H9 (cell line): Measurements from ENCODE around the gene KRTAP4-12. TPM values are rescaled to one million over a fixed set of nuclear protein-coding genes. Genes with fewer than 3 reads are reported as not detected.

Experiments
- DNase-seq: peaks from one replicate; pipeline ENCODE4 v3.0.0-alpha.2; 2017
- H2AFZ ChIP-seq: one replicate; pipeline ENCODE4 v1.6.1; 2013; ENCODE audit warnings: mild to moderate bottlenecking, low read length, control low read depth, moderate library complexity
- H2AK5ac ChIP-seq: 2 replicates; pipeline ENCODE4 v1.6.1; 2013; ENCODE audit warnings: low read length, control low read depth, mixed read lengths; ENCODE audit not compliant: insufficient read length
- H2BK120ac ChIP-seq: one replicate; pipeline ENCODE4 v1.6.1; 2013; ENCODE audit warnings: low read depth, mild to moderate bottlenecking, low read length, control low read depth, inconsistent platforms; ENCODE audit not compliant: poor library complexity, severe bottlenecking
- H2BK12ac ChIP-seq: 2 replicates; pipeline ENCODE4 v1.6.1; 2013; ENCODE audit warnings: low read length, control low read depth, mixed read lengths, low read depth; ENCODE audit not compliant: insufficient read length
- H2BK15ac ChIP-seq: 2 replicates; pipeline ENCODE4 v1.6.1; 2013; ENCODE audit warnings: low read depth, low read length, control low read depth
- H2BK20ac ChIP-seq: one replicate; pipeline ENCODE4 v1.6.1; 2013; ENCODE audit warnings: low read depth, mild to moderate bottlenecking, low read length, control low read depth, inconsistent platforms; ENCODE audit not compliant: poor library complexity, severe bottlenecking
- H2BK5ac ChIP-seq: 2 replicates; pipeline ENCODE4 v1.6.1; 2013; ENCODE audit warnings: low read length, control low read depth, mixed read lengths; ENCODE audit not compliant: insufficient read length
- H3K14ac ChIP-seq: 2 replicates; pipeline ENCODE4 v1.6.1; 2013; ENCODE audit warnings: low read length, control low read depth; ENCODE audit not compliant: insufficient read depth
- H3K18ac ChIP-seq: 2 replicates; pipeline ENCODE4 v1.6.1; 2013; ENCODE audit warnings: low read depth, mild to moderate bottlenecking, mixed read lengths, low read length, control low read depth; ENCODE audit not compliant: insufficient read length
- H3K23ac ChIP-seq: 2 replicates; pipeline ENCODE4 v1.6.1; 2013; ENCODE audit warnings: low read length, control low read depth, mixed read lengths, low read depth; ENCODE audit not compliant: insufficient read length
- H3K23me2 ChIP-seq: 2 replicates; pipeline ENCODE4 v1.6.1; 2013; ENCODE audit warnings: low read depth, mild to moderate bottlenecking, mixed read lengths, low read length, control low read depth; ENCODE audit not compliant: insufficient read length, poor library complexity, severe bottlenecking
- H3K27ac ChIP-seq: 2 replicates; pipeline ENCODE4 v1.5.1; 2013; ENCODE audit warnings: low read length, control low read depth, mixed read lengths, low read depth; ENCODE audit not compliant: insufficient read length
- H3K27me3 ChIP-seq: 2 replicates; pipeline ENCODE4 v1.6.1; 2013; ENCODE audit warnings: low read length, control low read depth, inconsistent platforms; ENCODE audit not compliant: insufficient read depth
- H3K4ac ChIP-seq: 2 replicates; pipeline ENCODE4 v1.6.1; 2013; ENCODE audit warnings: low read depth, mild to moderate bottlenecking, control low read depth, inconsistent platforms, low read length, moderate library complexity
- H3K4me1 ChIP-seq: 2 replicates; pipeline ENCODE4 v1.6.1; 2013; ENCODE audit warnings: low read length, control low read depth, inconsistent platforms; ENCODE audit not compliant: insufficient read depth
- H3K4me2 ChIP-seq: 2 replicates; pipeline ENCODE4 v1.6.1; 2013; ENCODE audit warnings: low read length, control low read depth, mixed read lengths; ENCODE audit not compliant: insufficient read length, insufficient read depth
- H3K56ac ChIP-seq: 2 replicates; pipeline ENCODE4 v1.6.1; 2013; ENCODE audit warnings: low read depth, mild to moderate bottlenecking, mixed read lengths, low read length, control low read depth; ENCODE audit not compliant: insufficient read length
- H3K79me1 ChIP-seq: 2 replicates; pipeline ENCODE4 v1.6.1; 2013; ENCODE audit warnings: low read depth, mild to moderate bottlenecking, moderate library complexity, low read length, control low read depth, inconsistent platforms; ENCODE audit not compliant: insufficient read depth, poor library complexity, severe bottlenecking
- H3K79me2 ChIP-seq: 2 replicates; pipeline ENCODE4 v1.6.1; 2013; ENCODE audit warnings: low read length, control low read depth, inconsistent platforms; ENCODE audit not compliant: insufficient read depth
- H3K9ac ChIP-seq: 2 replicates; pipeline ENCODE4 v1.6.1; 2013; ENCODE audit warnings: low read length, control low read depth, mixed read lengths; ENCODE audit not compliant: insufficient read length; ENCODE audit errors: extremely low read depth
- H3K9me3 ChIP-seq: one replicate; pipeline ENCODE4 v1.6.1; 2013; ENCODE audit warnings: low read depth, low read length, inconsistent platforms; ENCODE audit not compliant: control insufficient read depth
- H3T11ph ChIP-seq: one replicate; pipeline ENCODE4 v1.6.1; 2013; ENCODE audit warnings: mild to moderate bottlenecking, low read length, control low read depth, inconsistent platforms
- H4K20me1 ChIP-seq: one replicate; pipeline ENCODE4 v1.6.1; 2013; ENCODE audit not compliant: control insufficient read depth, insufficient read length, insufficient read depth
- H4K5ac ChIP-seq: 2 replicates; pipeline ENCODE4 v1.6.1; 2013; ENCODE audit warnings: low read depth, mild to moderate bottlenecking, mixed read lengths, low read length, control low read depth; ENCODE audit not compliant: insufficient read length
- H4K8ac ChIP-seq: replicated peaks from 2 replicates; pipeline ENCODE4 v1.6.1; 2013; ENCODE audit warnings: low read length, control low read depth, mixed read lengths, low read depth; ENCODE audit not compliant: insufficient read length
- H4K91ac ChIP-seq: 2 replicates; pipeline ENCODE4 v1.6.1; 2013; ENCODE audit warnings: low read depth, mild to moderate bottlenecking, moderate library complexity, mixed read lengths, low read length, control low read depth; ENCODE audit not compliant: insufficient read length
- H3K27ac Mint-ChIP-seq, 3 experiments: 2 replicates in 2 of 3; 3 replicates in 1 of 3; pipeline ENCODE4 v1.8.0; 2020 to 2021; ENCODE audit warnings: mixed read lengths in 3 of 3, mild to moderate bottlenecking in 1 of 3, moderate library complexity in 1 of 3
- H3K27me3 Mint-ChIP-seq: 2 replicates; pipeline ENCODE4 v1.8.0; 2021; ENCODE audit warnings: low read depth, mild to moderate bottlenecking, moderate library complexity, mixed read lengths
- H3K36me3 Mint-ChIP-seq, 3 experiments: 2 replicates in 2 of 3; 3 replicates in 1 of 3; pipeline ENCODE4 v1.8.0; 2020 to 2021; ENCODE audit warnings: low read depth in 3 of 3, mixed read lengths in 3 of 3; ENCODE audit not compliant: insufficient read depth in 1 of 3
- H3K4me1 Mint-ChIP-seq, 2 experiments: 2 replicates each; pipeline ENCODE4 v1.8.0; 2020; ENCODE audit warnings: mixed read lengths in 2 of 2
- H3K4me3 Mint-ChIP-seq, 2 experiments: 2 replicates in 1 of 2; 3 replicates in 1 of 2; pipeline ENCODE4 v1.8.0; 2020 to 2021; ENCODE audit warnings: mild to moderate bottlenecking in 2 of 2, mixed read lengths in 2 of 2, moderate library complexity in 1 of 2
- H3K9me3 Mint-ChIP-seq, 2 experiments: 2 replicates in 1 of 2; 3 replicates in 1 of 2; pipeline ENCODE4 v1.8.0; 2020; ENCODE audit warnings: mild to moderate bottlenecking in 2 of 2, mixed read lengths in 2 of 2, moderate library complexity in 1 of 2
- CTCF ChIP-seq: fragments of 200-600 bp; sonication (generic); conservative IDR thresholded peaks from 3 replicates; pipeline ENCODE4 v1.8.0; 2021; ENCODE audit warnings: antibody characterized with exemption, mild to moderate bottlenecking
- WGBS: extraction: QIAGEN DNeasy Blood & Tissue Kit; methylation state at CpG from one replicate; pipeline ENCODE4 v1.1.7; 2013; ENCODE audit warnings: missing lambda C conversion rate, low lambda C conversion rate, mixed read lengths; ENCODE audit not compliant: insufficient read length; ENCODE audit errors: extremely low coverage; 5-methylcytosine and 5-hydroxymethylcytosine counted together
- total RNA-seq: library from RNA; stranded (reverse); gene quantifications from 2 replicates; pipeline ENCODE4 v1.2.1, GENCODE V29; 2021

The KRTAP4-12 gene
- total RNA-seq, 1 experiment from 2014 or later, result not detected

DNA sequence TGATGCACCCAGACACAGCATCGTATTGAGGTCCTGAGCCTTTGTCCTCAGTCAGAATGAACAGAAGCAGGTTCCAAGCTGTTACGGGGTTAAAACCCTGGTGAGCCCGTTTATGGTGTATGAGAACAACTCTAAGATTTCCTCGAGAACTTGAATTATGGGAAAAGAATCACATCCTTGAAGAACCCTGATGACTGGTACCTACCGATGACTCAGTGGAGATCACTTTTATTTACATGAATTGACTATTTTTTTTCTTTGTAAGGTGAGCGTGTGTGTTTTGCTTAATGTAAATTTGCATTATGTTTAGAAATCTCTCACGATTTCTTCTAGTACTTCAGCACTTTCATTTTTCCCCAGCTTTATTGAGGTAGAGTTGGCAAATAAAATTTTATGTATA lies 39.8 kb upstream of the KRTAP4-12 start:
- H3K27ac Mint-ChIP-seq, result no peak overlapping the region

More for the DNA sequence above, 39.8 kb upstream of the KRTAP4-12 start:
- peaks cover 0 to 3% of the 10 kb centered on the region in 2 experiments; a peak in 1 of 4 replicates for H3K4me1 Mint-ChIP-seq
- Histone ChIP-seq H3K79me2 (no peaks in the 10 kb centered on the region), H3K27ac (no peak overlapping the region), H3K9ac (no peak overlapping the region), H2BK120ac (no peak overlapping the region), H3K4ac (no peak overlapping the region), H2AFZ (no peak overlapping the region), H3K14ac (no peak overlapping the region), H2BK20ac (no peak overlapping the region), H3T11ph (no peak overlapping the region), H3K18ac (no peak overlapping the region), H4K5ac (no peak overlapping the region), H3K23ac (no peak overlapping the region), H2BK12ac (no peak overlapping the region), H3K9me3 (no peaks in the 10 kb centered on the region), H4K20me1 (no peaks in the 10 kb centered on the region), H3K23me2 (no peaks in the 10 kb centered on the region), H2BK5ac (no peak overlapping the region), H3K4me1 (no peaks in the 10 kb centered on the region), H2AK5ac (no peak overlapping the region), H4K8ac (no peak overlapping the region), H3K27me3 (no peaks in the 10 kb centered on the region), H3K56ac (no peak overlapping the region), H3K4me2 (no peak overlapping the region), H3K79me1 (no peaks in the 10 kb centered on the region), H4K91ac (no peak overlapping the region), H2BK15ac (no peak overlapping the region)
- no peak for DNase-seq
- H3K27me3 Mint-ChIP-seq, result no peaks in the 10 kb centered on the region
- no peak overlapping the region for H3K4me3 Mint-ChIP-seq
- no peak for TF ChIP-seq CTCF
- no CpG with 5 or more reads among the region's 7 CpGs for WGBS
- no peaks in the 10 kb centered on the region for H3K36me3 Mint-ChIP-seq
- no peaks in the 10 kb centered on the region for H3K9me3 Mint-ChIP-seq
